Smooth muscle cell (in vitro differentiated cells): ENCODE data around the gene LSG1. TPM values are rescaled to one million over a fixed set of nuclear protein-coding genes. Genes with fewer than 3 reads are reported as not detected.

Experiments used
- DNase-seq: peaks from one replicate; lab custom pipeline; 2025; ENCODE audit not compliant: unreplicated experiment; lab: John Stamatoyannopoulos, UW
- H2AFZ ChIP-seq: fragments of 200-600 bp; sonication (generic); 2 replicates; pipeline ENCODE4 v1.6.0; 2016; ENCODE audit warnings: antibody characterized with exemption, low read depth, mild to moderate bottlenecking
- H3F3A ChIP-seq: fragments of 200-600 bp; sonication (generic); 2 replicates; pipeline ENCODE4 v1.6.0; 2017; ENCODE audit warnings: antibody characterized with exemption, low read depth
- H3K27ac ChIP-seq: fragments of 200-600 bp; sonication (generic); 2 replicates; pipeline ENCODE4 v1.5.1; 2016; ENCODE audit warnings: low read depth, mild to moderate bottlenecking
- H3K27me3 ChIP-seq: fragments of 200-600 bp; sonication (generic); 2 replicates; pipeline ENCODE4 v1.6.1; 2016; ENCODE audit warnings: low read depth, mild to moderate bottlenecking
- H3K36me3 ChIP-seq: fragments of 200-600 bp; sonication (generic); 2 replicates; pipeline ENCODE4 v1.5.1; 2016; ENCODE audit warnings: low read depth
- H3K4me1 ChIP-seq: fragments of 200-600 bp; sonication (generic); 2 replicates; pipeline ENCODE4 v1.5.1; 2016; ENCODE audit warnings: low read depth
- H3K4me2 ChIP-seq: fragments of 200-600 bp; sonication (generic); 2 replicates; pipeline ENCODE4 v1.6.0; 2016; ENCODE audit warnings: mild to moderate bottlenecking
- H3K4me3 ChIP-seq: fragments of 200-600 bp; sonication (generic); 2 replicates; pipeline ENCODE4 v1.5.1; 2016; ENCODE audit warnings: mild to moderate bottlenecking
- H3K79me2 ChIP-seq: fragments of 200-600 bp; sonication (generic); 2 replicates; pipeline ENCODE4 v1.6.0; 2016; ENCODE audit warnings: low read depth, mild to moderate bottlenecking
- H3K9ac ChIP-seq: fragments of 200-600 bp; sonication (generic); 2 replicates; pipeline ENCODE4 v1.6.0; 2016; ENCODE audit warnings: low read depth
- H3K9me3 ChIP-seq: fragments of 200-600 bp; sonication (generic); replicated peaks from 2 replicates; pipeline ENCODE4 v1.5.1; 2016; ENCODE audit warnings: low read depth
- H4K20me1 ChIP-seq: fragments of 200-600 bp; sonication (generic); 2 replicates; pipeline ENCODE4 v1.6.0; 2016; ENCODE audit warnings: low read depth
- WGBS: methylation state at CpG from one replicate; pipeline ENCODE4 v1.1.7; 2016; ENCODE audit warnings: low lambda C conversion rate; 5-methylcytosine and 5-hydroxymethylcytosine counted together
- polyA plus RNA-seq: library from polyadenylated mRNA; unstranded; fragments of >200 nt; fragmentation: Nextera tagmentation; extraction: Ambion mirVana; gene quantifications from 2 replicates; pipeline ENCODE4 v1.2.1, GENCODE V29; 2016
- total RNA-seq: library from RNA; depleted of rRNA; stranded (reverse); fragments of >200 nt; gene quantifications from 2 replicates; pipeline ENCODE4 v1.2.3, GENCODE V29; 2014
- TF ChIP-seq, protein P1 (sequence below): fragments of 200-600 bp; sonication (generic); IDR thresholded peaks from 2 replicates; pipeline ENCODE4 v1.5.1; 2017; ENCODE audit warnings: borderline replicate concordance, mild to moderate bottlenecking, antibody characterized with exemption; ENCODE audit not compliant: insufficient read depth, poor library complexity, severe bottlenecking

The LSG1 gene
- total and polyA plus RNA-seq, 2 experiments from 2014 or later: 14.0 to 29.1 TPM

DNA sequence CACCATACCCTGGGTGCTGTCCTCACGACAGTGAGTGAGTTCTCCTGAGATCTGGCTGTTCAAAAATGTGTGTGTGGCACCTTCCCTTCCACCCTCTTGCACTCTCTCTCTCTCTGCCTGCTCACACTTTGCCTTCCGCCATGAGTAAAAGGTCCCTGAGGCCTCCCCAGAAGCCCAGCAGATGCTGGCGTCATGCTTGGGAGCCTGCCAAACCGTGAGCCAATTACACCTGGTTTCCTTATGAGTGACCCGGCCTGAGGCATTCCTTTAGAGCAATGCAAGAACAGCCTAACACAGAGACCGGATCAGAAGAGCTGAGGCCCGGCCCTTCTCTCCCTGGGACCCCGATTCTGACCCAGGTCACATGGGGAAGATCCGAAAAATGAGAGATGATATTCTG, 54.2 kb downstream of the LSG1 start:
- Histone ChIP-seq H3K79me2 (no peaks in the 10 kb centered on the region), H3F3A (no peaks in the 10 kb centered on the region), H4K20me1 (no peaks in the 10 kb centered on the region), H3K9me3 (no peaks in the 10 kb centered on the region), H3K4me1 (no peaks in the 10 kb centered on the region), H3K4me2 (no peak overlapping the region), H3K36me3 (no peaks in the 10 kb centered on the region), H3K27ac (no peak overlapping the region), H3K9ac (no peak overlapping the region), H3K4me3 (no peak overlapping the region), H3K27me3 (no peaks in the 10 kb centered on the region), H2AFZ (no peak overlapping the region)
- WGBS: 90% methylated on average over 9 of the region's 9 CpGs
- DNase-seq: no peak
- TF ChIP-seq, protein P1, sequence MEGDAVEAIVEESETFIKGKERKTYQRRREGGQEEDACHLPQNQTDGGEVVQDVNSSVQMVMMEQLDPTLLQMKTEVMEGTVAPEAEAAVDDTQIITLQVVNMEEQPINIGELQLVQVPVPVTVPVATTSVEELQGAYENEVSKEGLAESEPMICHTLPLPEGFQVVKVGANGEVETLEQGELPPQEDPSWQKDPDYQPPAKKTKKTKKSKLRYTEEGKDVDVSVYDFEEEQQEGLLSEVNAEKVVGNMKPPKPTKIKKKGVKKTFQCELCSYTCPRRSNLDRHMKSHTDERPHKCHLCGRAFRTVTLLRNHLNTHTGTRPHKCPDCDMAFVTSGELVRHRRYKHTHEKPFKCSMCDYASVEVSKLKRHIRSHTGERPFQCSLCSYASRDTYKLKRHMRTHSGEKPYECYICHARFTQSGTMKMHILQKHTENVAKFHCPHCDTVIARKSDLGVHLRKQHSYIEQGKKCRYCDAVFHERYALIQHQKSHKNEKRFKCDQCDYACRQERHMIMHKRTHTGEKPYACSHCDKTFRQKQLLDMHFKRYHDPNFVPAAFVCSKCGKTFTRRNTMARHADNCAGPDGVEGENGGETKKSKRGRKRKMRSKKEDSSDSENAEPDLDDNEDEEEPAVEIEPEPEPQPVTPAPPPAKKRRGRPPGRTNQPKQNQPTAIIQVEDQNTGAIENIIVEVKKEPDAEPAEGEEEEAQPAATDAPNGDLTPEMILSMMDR: no peak

DNA sequence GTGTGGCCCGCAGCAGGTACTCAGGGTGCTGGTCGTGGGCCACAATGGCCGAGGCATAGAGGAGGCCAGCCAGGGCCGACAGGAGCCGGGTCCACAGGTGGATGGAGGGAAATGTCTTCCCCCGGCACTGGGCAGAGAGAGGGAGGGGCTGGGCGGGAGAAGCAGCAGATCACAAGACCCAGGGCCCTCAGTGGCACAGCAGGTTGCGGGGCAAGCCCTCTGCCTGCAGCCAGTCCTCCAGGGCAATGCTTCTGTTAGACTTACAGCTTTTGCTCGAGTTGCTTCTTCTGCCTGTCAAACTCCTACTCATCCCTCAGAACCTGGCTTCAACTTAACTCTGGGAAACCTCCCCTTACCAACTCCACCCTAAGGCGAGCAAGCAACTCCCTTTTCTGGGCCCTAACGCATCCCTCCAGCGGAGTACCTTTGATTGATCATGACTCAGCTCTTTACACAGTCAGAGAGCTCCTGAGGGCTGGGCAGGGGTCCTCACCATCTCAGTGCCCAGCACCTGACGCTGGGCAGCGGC, 54.8 kb downstream of the LSG1 start:
- Histone ChIP-seq H3K4me2 (no peak overlapping the region), H3K27ac (no peak overlapping the region), H2AFZ (no peak overlapping the region), H3K27me3 (no peaks in the 10 kb centered on the region), H3K9ac (no peak overlapping the region), H3K4me1 (no peaks in the 10 kb centered on the region), H3K79me2 (no peaks in the 10 kb centered on the region), H3K9me3 (no peaks in the 10 kb centered on the region), H3F3A (no peaks in the 10 kb centered on the region), H3K36me3 (no peaks in the 10 kb centered on the region), H3K4me3 (no peak overlapping the region), H4K20me1 (no peaks in the 10 kb centered on the region)
- DNase-seq: no peak
- TF ChIP-seq, protein P1: no peak
- 95% methylated on average over 12 of the region's 14 CpGs for WGBS

DNA sequence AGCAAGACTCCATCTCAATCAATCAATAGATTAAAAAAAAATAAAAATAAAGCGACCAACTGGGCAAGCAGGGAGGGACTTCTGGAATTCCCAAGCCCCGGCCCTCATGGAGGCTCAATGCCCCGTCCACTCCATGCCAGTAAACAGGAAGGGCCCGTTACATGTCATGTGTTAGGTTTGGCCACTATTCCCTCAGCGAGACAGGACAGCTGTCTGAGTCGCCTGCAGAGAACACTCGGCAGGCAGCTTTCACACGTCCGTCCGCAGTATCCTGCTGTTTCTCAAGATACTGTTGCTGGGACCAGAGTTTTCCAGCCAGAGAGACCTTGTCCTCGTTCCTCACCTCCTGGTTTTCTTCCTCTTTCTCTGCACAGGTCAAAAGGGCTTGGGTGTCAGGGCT, 56.8 kb downstream of the LSG1 start:
- no peak overlapping the region for H3K4me2 ChIP-seq
- no peak overlapping the region for H3K9ac ChIP-seq
- DNase-seq: no peak
- H3F3A ChIP-seq: no peaks in the 10 kb centered on the region
- no peaks in the 10 kb centered on the region for H3K4me1 ChIP-seq
- no peaks in the 10 kb centered on the region for H3K79me2 ChIP-seq
- H3K27me3 ChIP-seq: no peaks in the 10 kb centered on the region
- H2AFZ ChIP-seq: no peak overlapping the region
- no peaks in the 10 kb centered on the region for H3K36me3 ChIP-seq
- no peaks in the 10 kb centered on the region for H3K9me3 ChIP-seq
- no peak overlapping the region for H3K4me3 ChIP-seq
- no peak overlapping the region for H3K27ac ChIP-seq
- TF ChIP-seq, protein P1: no peak
- no peaks in the 10 kb centered on the region for H4K20me1 ChIP-seq
- 79% methylated on average over 11 of the region's 11 CpGs for WGBS

DNA sequence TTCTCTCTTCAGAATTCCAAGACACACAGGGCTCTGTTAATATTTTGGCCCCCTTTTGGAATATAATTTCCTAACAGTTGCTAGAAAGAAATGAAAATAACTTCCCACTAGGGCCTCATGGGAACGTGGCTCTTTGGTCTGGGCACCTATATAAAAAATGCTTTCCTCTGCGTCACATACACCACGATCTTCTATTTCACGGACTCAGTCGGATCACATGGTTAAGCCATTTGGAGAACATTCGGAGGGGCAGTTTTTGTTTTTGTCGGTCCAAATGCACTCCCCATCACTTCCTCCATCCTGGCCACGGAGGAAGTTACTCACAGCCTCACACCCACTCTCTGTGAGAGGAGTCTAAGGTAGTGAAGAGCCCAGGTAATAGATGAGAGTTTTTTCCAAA, 59.8 kb downstream of the LSG1 start:
- Histone ChIP-seq H3K4me3 (no peak overlapping the region), H4K20me1 (no peaks in the 10 kb centered on the region), H3K27ac (no peak overlapping the region), H3K4me1 (no peaks in the 10 kb centered on the region), H3K4me2 (no peak overlapping the region), H3F3A (no peaks in the 10 kb centered on the region), H3K36me3 (no peaks in the 10 kb centered on the region), H3K9ac (no peak overlapping the region), H2AFZ (no peak overlapping the region), H3K9me3 (no peaks in the 10 kb centered on the region), H3K27me3 (no peaks in the 10 kb centered on the region), H3K79me2 (no peaks in the 10 kb centered on the region)
- WGBS: 87% methylated on average over 8 of the region's 8 CpGs
- TF ChIP-seq, protein P1: no peak
- DNase-seq: no peak
